ENCODE data around the gene ZNF358.

Gene ZNF358

GRCh38 chr19:7483720-7484201, 32.1 kb upstream of the ZNF358 start:
- TF ChIP-seq CTCF (IDR thresholded peaks at IDR 0.05; ENCODE audit: borderline replicate concordance, extremely low read depth, low read length, poor library complexity, severe bottlenecking) (no peak), EZH2 (IDR thresholded peaks at IDR 0.05; ENCODE audit: borderline replicate concordance, low read depth, low read length, severe bottlenecking) (no peak)
- no peak overlapping the region for H3K27ac ChIP-seq (ENCODE audit: low read length)
- H3K36me3 ChIP-seq (ENCODE audit: insufficient read depth, low read length): no peaks in the 10 kb centered on the region
- DNase-seq: no peak
- no peak overlapping the region for H2AFZ ChIP-seq (ENCODE audit: low read depth, low read length)
- H3K9me3 ChIP-seq (ENCODE audit: insufficient read depth, low read length, severe bottlenecking): no peaks in the 10 kb centered on the region
- no peak overlapping the region for H3K4me2 ChIP-seq (ENCODE audit: insufficient read depth, low read length)
- H3K9ac ChIP-seq (ENCODE audit: low read depth, low read length): no peak overlapping the region
- ATAC-seq (ENCODE audit: insufficient read depth, low read depth): no peak
- no peaks in the 10 kb centered on the region for H3K27me3 ChIP-seq (ENCODE audit: insufficient read depth, low read length, poor library complexity)
- no peak overlapping the region for H3K4me3 ChIP-seq (ENCODE audit: low read depth in 1 of 2, low read length in 2 of 2)
- H3K4me1 ChIP-seq (ENCODE audit: insufficient read depth, low read length): peaks cover 6% of the 10 kb centered on the region
- H3K79me2 ChIP-seq (ENCODE audit: insufficient read depth, low read length): no peaks in the 10 kb centered on the region
- no peaks in the 10 kb centered on the region for H4K20me1 ChIP-seq (ENCODE audit: insufficient read depth, low read length)

- Histone ChIP-seq H3K4me1 (ENCODE audit: insufficient read depth, low read length) (peaks cover 15% of the 10 kb centered on the region), H3K9me3 (ENCODE audit: insufficient read depth, low read length, severe bottlenecking) (no peaks in the 10 kb centered on the region), H2AFZ (ENCODE audit: low read depth, low read length) (no peak overlapping the region), H4K20me1 (ENCODE audit: insufficient read depth, low read length) (no peaks in the 10 kb centered on the region), H3K27me3 (ENCODE audit: insufficient read depth, low read length, poor library complexity) (no peaks in the 10 kb centered on the region), H3K36me3 (ENCODE audit: insufficient read depth, low read length) (no peaks in the 10 kb centered on the region), H3K4me3 (ENCODE audit: low read depth in 1 of 2, low read length in 2 of 2) (no peak overlapping the region), H3K4me2 (ENCODE audit: insufficient read depth, low read length) (no peak overlapping the region), H3K27ac (ENCODE audit: low read length) (no peak overlapping the region), H3K79me2 (ENCODE audit: insufficient read depth, low read length) (no peaks in the 10 kb centered on the region), H3K9ac (ENCODE audit: low read depth, low read length) (no peak overlapping the region)
- ATAC-seq (ENCODE audit: insufficient read depth, low read depth): no peak
- no peak for TF ChIP-seq CTCF (IDR thresholded peaks at IDR 0.05; ENCODE audit: borderline replicate concordance, extremely low read depth, low read length, poor library complexity, severe bottlenecking)
- no peak for DNase-seq
These were observed 29.0 kb upstream of the ZNF358 start for GRCh38 chr19:7486923-7487322.

- TF ChIP-seq CTCF (IDR thresholded peaks at IDR 0.05; ENCODE audit: borderline replicate concordance, extremely low read depth, low read length, poor library complexity, severe bottlenecking) (no peak), EZH2 (IDR thresholded peaks at IDR 0.05; ENCODE audit: borderline replicate concordance, low read depth, low read length, severe bottlenecking) (no peak)
- DNase-seq (peak; percentile 78), ATAC-seq (ENCODE audit: insufficient read depth, low read depth) (peak; percentile 93)
- peak within 1 kb of the TSS in 1 of 2 experiments; percentile 58; a peak in 2 of 4 replicates for H3K4me3 ChIP-seq (ENCODE audit: low read depth in 1 of 2, low read length in 2 of 2)
- H2AFZ ChIP-seq (ENCODE audit: low read depth, low read length): peak within 1 kb of the TSS; percentile 62
- peak within 1 kb of the TSS; percentile 39; the same call in 1 of the 2 replicates for H3K27ac ChIP-seq (ENCODE audit: low read length)
- no peaks in the 10 kb centered on the region for H4K20me1 ChIP-seq (ENCODE audit: insufficient read depth, low read length)
- peaks cover 15% of the 10 kb centered on the region for H3K4me1 ChIP-seq (ENCODE audit: insufficient read depth, low read length)
- peak within 1 kb of the TSS; percentile 70 for H3K4me2 ChIP-seq (ENCODE audit: insufficient read depth, low read length)
- H3K36me3 ChIP-seq (ENCODE audit: insufficient read depth, low read length): no peaks in the 10 kb centered on the region
- no peaks in the 10 kb centered on the region for H3K27me3 ChIP-seq (ENCODE audit: insufficient read depth, low read length, poor library complexity)
- H3K79me2 ChIP-seq (ENCODE audit: insufficient read depth, low read length): no peaks in the 10 kb centered on the region
- peak within 1 kb of the TSS; percentile 50 for H3K9ac ChIP-seq (ENCODE audit: low read depth, low read length)
- no peaks in the 10 kb centered on the region for H3K9me3 ChIP-seq (ENCODE audit: insufficient read depth, low read length, severe bottlenecking)
These were observed 27.1 kb upstream of the ZNF358 start, which contains the start of gene PEX11G for GRCh38 chr19:7488736-7489353. Gene PEX11G (minus strand): TSS chr19:7489035. CDS start chr19:7489010, 25 bp downstream.
